Neural cell (in vitro differentiated cells): ENCODE data around the gene CDK6. TPM values are rescaled to one million over a fixed set of nuclear protein-coding genes. Genes with fewer than 3 reads are reported as not detected.

Experiments used
- H2AFZ ChIP-seq: fragments of 200-600, 300-800 bp; sonication (generic), shearing (Covaris generic); 2 replicates; pipeline ENCODE4 v1.6.0; 2014; ENCODE audit warnings: low read depth, mild to moderate bottlenecking, antibody characterized with exemption, low read length, moderate library complexity
- H3F3A ChIP-seq: fragments of 200-600 bp; shearing (Covaris generic); 2 replicates; pipeline ENCODE4 v1.6.1; 2016; ENCODE audit warnings: mild to moderate bottlenecking, moderate library complexity, mixed read lengths, antibody characterized with exemption, low read length; ENCODE audit not compliant: insufficient read depth, poor library complexity, severe bottlenecking
- H3K27ac ChIP-seq: fragments of 200-600, 300-800 bp; sonication (generic), shearing (Covaris generic); 2 replicates; pipeline ENCODE4 v1.5.1; 2014; ENCODE audit warnings: mild to moderate bottlenecking, low read length, moderate library complexity
- H3K27me3 ChIP-seq: fragments of 300-800, 200-600 bp; sonication (generic), shearing (Covaris generic); 2 replicates; pipeline ENCODE4 v1.6.0; 2014; ENCODE audit warnings: mild to moderate bottlenecking, low read depth, low read length, moderate library complexity; ENCODE audit not compliant: insufficient read depth
- H3K36me3 ChIP-seq: fragments of 300-800, 200-600 bp; sonication (generic), shearing (Covaris generic); 2 replicates; pipeline ENCODE4 v1.5.1; 2014; ENCODE audit warnings: mild to moderate bottlenecking, antibody characterized with exemption, low read length, moderate library complexity; ENCODE audit not compliant: insufficient read depth
- H3K4me2 ChIP-seq: fragments of 300-800, 200-600 bp; sonication (generic), shearing (Covaris generic); 2 replicates; pipeline ENCODE4 v1.6.0; 2014; ENCODE audit warnings: mild to moderate bottlenecking, low read length
- H3K4me3 ChIP-seq: fragments of 300-800, 200-600 bp; sonication (generic), shearing (Covaris generic); 2 replicates; pipeline ENCODE4 v1.5.1; 2014; ENCODE audit warnings: mild to moderate bottlenecking, low read length, moderate library complexity
- H3K79me2 ChIP-seq: fragments of 200-600 bp; shearing (Covaris generic); replicated peaks from 2 replicates; pipeline ENCODE4 v1.6.0; 2014; ENCODE audit warnings: mild to moderate bottlenecking, low read length, moderate library complexity; ENCODE audit not compliant: insufficient read depth
- H3K9ac ChIP-seq: fragments of 300-800, 200-600 bp; sonication (generic), shearing (Covaris generic); 2 replicates; pipeline ENCODE4 v1.6.1; 2016; ENCODE audit warnings: mild to moderate bottlenecking, low read length, mixed read lengths
- H3K9me2 ChIP-seq: fragments of 200-600 bp; shearing (Covaris generic); 2 replicates; pipeline ENCODE4 v1.6.1; 2016; ENCODE audit warnings: mild to moderate bottlenecking, low read length, mixed read lengths; ENCODE audit not compliant: insufficient read depth
- H3K9me3 ChIP-seq: fragments of 200-600, 300-800 bp; sonication (generic), shearing (Covaris generic); 2 replicates; pipeline ENCODE4 v1.6.1; 2016; ENCODE audit warnings: mild to moderate bottlenecking, mixed run types, low read length, moderate library complexity, mixed read lengths
- H4K20me1 ChIP-seq: fragments of 200-600 bp; shearing (Covaris generic); 2 replicates; pipeline ENCODE4 v1.6.1; 2016; ENCODE audit warnings: mild to moderate bottlenecking, mixed run types; ENCODE audit not compliant: insufficient read depth
- CTCF ChIP-seq: fragments of 450-650 bp; IDR thresholded peaks from 2 replicates; pipeline ENCODE4 v1.5.1; 2014; ENCODE audit warnings: antibody characterized with exemption, mild to moderate bottlenecking, moderate library complexity; ENCODE audit not compliant: poor library complexity, severe bottlenecking
- EP300 ChIP-seq: fragments of 450-650 bp; conservative IDR thresholded peaks from 2 replicates; pipeline ENCODE4 v1.6.1; 2014; ENCODE audit warnings: antibody characterized with exemption, mild to moderate bottlenecking, moderate library complexity; ENCODE audit not compliant: poor library complexity, severe bottlenecking
- EZH2 ChIP-seq: fragments of 200-600, 300-800 bp; shearing (Covaris generic), sonication (generic); IDR thresholded peaks from 2 replicates; pipeline ENCODE4 v1.6.1; 2014; ENCODE audit warnings: antibody characterized with exemption, low read length, borderline replicate concordance, mild to moderate bottlenecking; ENCODE audit not compliant: insufficient read depth, poor library complexity, severe bottlenecking
- MXI1 ChIP-seq: fragments of 450-650 bp; conservative IDR thresholded peaks from 2 replicates; pipeline ENCODE4 v1.6.1; 2014; ENCODE audit warnings: antibody characterized with exemption, mild to moderate bottlenecking; ENCODE audit not compliant: poor library complexity, severe bottlenecking
- POLR2AphosphoS5 ChIP-seq: IDR thresholded peaks from 2 replicates; pipeline ENCODE4 v1.6.1; 2012
- RAD21 ChIP-seq: fragments of 450-650 bp; conservative IDR thresholded peaks from 2 replicates; pipeline ENCODE4 v1.6.1; 2014; ENCODE audit warnings: antibody characterized with exemption, mild to moderate bottlenecking, moderate library complexity
- SMC3 ChIP-seq: fragments of 450-650 bp; conservative IDR thresholded peaks from 2 replicates; pipeline ENCODE4 v1.6.1; 2014; ENCODE audit warnings: antibody characterized with exemption, mild to moderate bottlenecking, moderate library complexity; ENCODE audit not compliant: poor library complexity
- TAF1 ChIP-seq: IDR thresholded peaks from 2 replicates; pipeline ENCODE4 v1.6.1; 2012; ENCODE audit warnings: low read depth
- polyA plus RNA-seq: library from polyadenylated mRNA; depleted of rRNA; stranded (reverse); fragments of >200 nt; gene quantifications from 2 replicates; pipeline ENCODE4 v1.2.3, GENCODE V29; 2014
- TF ChIP-seq, protein P1 (sequence below): IDR thresholded peaks from 2 replicates; pipeline ENCODE4 v1.6.1; 2012; ENCODE audit warnings: borderline replicate concordance

CDK6 gene
- polyA plus RNA-seq, 1 donor from 2014 or later, result 4.1 TPM

DNA sequence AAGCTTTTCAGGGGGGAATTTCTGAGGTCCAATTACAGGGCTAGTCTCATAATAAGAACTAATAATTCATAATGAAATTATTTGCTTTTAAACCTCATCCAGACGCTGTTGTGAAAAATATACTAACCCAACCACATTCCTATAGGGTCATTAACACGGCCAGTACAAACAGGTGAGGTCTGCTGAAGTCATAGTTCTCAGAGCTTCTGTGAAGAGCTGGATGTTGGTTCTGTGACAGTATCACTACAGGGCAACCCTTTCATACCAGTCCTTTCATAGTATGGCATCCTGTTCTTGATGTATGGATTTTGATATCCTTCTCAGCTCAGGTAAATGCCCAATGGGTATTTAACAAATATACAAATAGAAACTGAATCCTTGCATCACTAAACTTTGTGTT is 183.8 kb downstream of the CDK6 start:
- Histone ChIP-seq H3K36me3 (no peaks in the 10 kb centered on the region), H3K27ac (no peak overlapping the region), H3K9ac (no peak overlapping the region), H3K79me2 (no peaks in the 10 kb centered on the region), H3K9me2 (no peaks in the 10 kb centered on the region), H3K27me3 (no peaks in the 10 kb centered on the region), H3K4me3 (no peak overlapping the region), H3K4me2 (no peak overlapping the region), H2AFZ (no peak overlapping the region), H3F3A (no peaks in the 10 kb centered on the region), H3K9me3 (no peaks in the 10 kb centered on the region), H4K20me1 (no peaks in the 10 kb centered on the region)
- no peak for TF ChIP-seq CTCF
- no peak for TF ChIP-seq EZH2
- TF ChIP-seq RAD21, result no peak
- TF ChIP-seq EP300, result no peak
- TF ChIP-seq, protein P1, sequence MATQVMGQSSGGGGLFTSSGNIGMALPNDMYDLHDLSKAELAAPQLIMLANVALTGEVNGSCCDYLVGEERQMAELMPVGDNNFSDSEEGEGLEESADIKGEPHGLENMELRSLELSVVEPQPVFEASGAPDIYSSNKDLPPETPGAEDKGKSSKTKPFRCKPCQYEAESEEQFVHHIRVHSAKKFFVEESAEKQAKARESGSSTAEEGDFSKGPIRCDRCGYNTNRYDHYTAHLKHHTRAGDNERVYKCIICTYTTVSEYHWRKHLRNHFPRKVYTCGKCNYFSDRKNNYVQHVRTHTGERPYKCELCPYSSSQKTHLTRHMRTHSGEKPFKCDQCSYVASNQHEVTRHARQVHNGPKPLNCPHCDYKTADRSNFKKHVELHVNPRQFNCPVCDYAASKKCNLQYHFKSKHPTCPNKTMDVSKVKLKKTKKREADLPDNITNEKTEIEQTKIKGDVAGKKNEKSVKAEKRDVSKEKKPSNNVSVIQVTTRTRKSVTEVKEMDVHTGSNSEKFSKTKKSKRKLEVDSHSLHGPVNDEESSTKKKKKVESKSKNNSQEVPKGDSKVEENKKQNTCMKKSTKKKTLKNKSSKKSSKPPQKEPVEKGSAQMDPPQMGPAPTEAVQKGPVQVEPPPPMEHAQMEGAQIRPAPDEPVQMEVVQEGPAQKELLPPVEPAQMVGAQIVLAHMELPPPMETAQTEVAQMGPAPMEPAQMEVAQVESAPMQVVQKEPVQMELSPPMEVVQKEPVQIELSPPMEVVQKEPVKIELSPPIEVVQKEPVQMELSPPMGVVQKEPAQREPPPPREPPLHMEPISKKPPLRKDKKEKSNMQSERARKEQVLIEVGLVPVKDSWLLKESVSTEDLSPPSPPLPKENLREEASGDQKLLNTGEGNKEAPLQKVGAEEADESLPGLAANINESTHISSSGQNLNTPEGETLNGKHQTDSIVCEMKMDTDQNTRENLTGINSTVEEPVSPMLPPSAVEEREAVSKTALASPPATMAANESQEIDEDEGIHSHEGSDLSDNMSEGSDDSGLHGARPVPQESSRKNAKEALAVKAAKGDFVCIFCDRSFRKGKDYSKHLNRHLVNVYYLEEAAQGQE, result no peak
- no peak for TF ChIP-seq POLR2AphosphoS5

DNA sequence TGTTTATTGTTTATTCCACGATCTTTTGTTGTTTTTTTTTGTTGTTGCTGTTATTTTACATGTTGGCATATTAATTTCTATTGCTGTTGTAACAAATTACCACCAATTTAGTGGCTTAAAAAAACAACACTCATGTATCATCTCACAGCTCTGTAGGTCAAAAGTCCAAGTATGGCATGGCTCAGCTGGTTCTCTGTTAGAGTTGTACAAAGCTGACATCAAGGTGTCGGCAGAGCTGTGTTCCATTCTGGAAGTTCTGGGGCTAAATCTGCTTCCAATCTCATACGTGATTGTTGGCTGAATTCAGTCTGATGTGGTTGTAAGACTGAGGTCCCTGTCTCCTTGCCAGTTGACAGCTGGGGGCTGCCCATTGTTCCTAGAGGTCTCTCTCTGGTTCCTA is 186.0 kb downstream of the CDK6 start:
- Histone ChIP-seq H2AFZ (no peak overlapping the region), H3K79me2 (no peaks in the 10 kb centered on the region), H4K20me1 (no peaks in the 10 kb centered on the region)

More for the DNA sequence above, 186.0 kb downstream of the CDK6 start:
- no peak for TF ChIP-seq CTCF
- TF ChIP-seq MXI1, result no peak
- TF ChIP-seq SMC3, result no peak
- no peak for TF ChIP-seq RAD21
- TF ChIP-seq, protein P1, result no peak
- TF ChIP-seq TAF1, result no peak
- TF ChIP-seq POLR2AphosphoS5, result no peak
- TF ChIP-seq EP300, result no peak
- no peak for TF ChIP-seq EZH2
- H3K9me2 ChIP-seq, result no peaks in the 10 kb centered on the region
- no peak overlapping the region for H3K4me3 ChIP-seq
- no peaks in the 10 kb centered on the region for H3K9me3 ChIP-seq
- no peaks in the 10 kb centered on the region for H3F3A ChIP-seq
- no peak overlapping the region for H3K27ac ChIP-seq
- H3K27me3 ChIP-seq, result no peaks in the 10 kb centered on the region
- no peak overlapping the region for H3K9ac ChIP-seq
- no peaks in the 10 kb centered on the region for H3K36me3 ChIP-seq
- no peak overlapping the region for H3K4me2 ChIP-seq
